Neural progenitor cell (in vitro differentiated cells): ENCODE data around the gene PEX5L.

Experiments
- CTCF ChIP-seq: fragments of 200-600 bp; sonication (generic); IDR thresholded peaks from 2 replicates; pipeline ENCODE4 v1.5.1; 2017; ENCODE audit warnings: antibody characterized with exemption, mild to moderate bottlenecking
- EZH2 ChIP-seq: fragments of 200-600 bp; sonication (generic); IDR thresholded peaks from 2 replicates; pipeline ENCODE4 v1.6.1; 2017; ENCODE audit warnings: antibody characterized with exemption, mild to moderate bottlenecking, moderate library complexity

DNA sequence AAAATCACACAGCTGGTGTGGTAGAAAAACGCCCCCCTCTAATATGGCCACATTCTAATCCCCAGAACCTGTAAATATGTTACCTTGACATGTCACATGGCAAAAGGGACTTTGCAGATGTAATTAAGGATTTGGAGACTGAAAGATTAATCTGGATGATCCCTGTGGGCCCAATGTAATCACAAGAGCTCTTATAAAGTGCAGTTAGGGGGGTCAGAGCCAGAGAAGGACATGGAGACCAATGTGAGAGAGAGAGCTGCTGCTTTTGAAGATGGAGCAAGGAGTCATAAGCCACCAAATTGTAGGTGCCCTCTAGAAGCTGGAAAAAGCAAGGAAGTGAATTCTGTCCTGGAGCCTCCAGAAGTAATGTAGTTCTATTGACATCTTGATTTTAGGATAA is 152.6 kb downstream of the PEX5L start:
- TF ChIP-seq EZH2 = no peak
- TF ChIP-seq CTCF = no peak
